ENCODE measurements around the gene FAM98B. TPM values are rescaled to one million over a fixed set of nuclear protein-coding genes. Genes with fewer than 3 reads are reported as not detected.

FAM98B gene
- polyA plus RNA-seq, 3 donors: 3.3 to 14.2 (median 7.9) TPM

- WGBS, 3 donors: 78 to 96% (median 84%) methylated on average over 1 of the region's 1 CpG
- no peak overlapping the region for H3K27ac ChIP-seq (ENCODE audit: low read depth, low read length)
These were observed 76.2 kb downstream of the FAM98B start for GRCh38 chr15:38530113-38530512.

- 73 to 81% (median 73%) methylated on average over 4 of the region's 4 CpGs for WGBS, 3 donors
- H3K27ac ChIP-seq (ENCODE audit: low read depth, low read length): no peak overlapping the region
These were observed 77.6 kb downstream of the FAM98B start for GRCh38 chr15:38531509-38531908.

- H3K27ac ChIP-seq (ENCODE audit: low read depth, low read length): no peak overlapping the region
- 85 to 93% (median 92%) methylated on average over 3 of the region's 3 CpGs for WGBS, 3 donors
These were observed 78.8 kb downstream of the FAM98B start for GRCh38 chr15:38532728-38533127.

- 77 to 85% (median 81%) methylated on average over 6 of the region's 6 CpGs for WGBS, 3 donors
- H3K27ac ChIP-seq (ENCODE audit: low read depth, low read length): no peak overlapping the region
These were observed 79.5 kb downstream of the FAM98B start for GRCh38 chr15:38533416-38533915.

- H3K27ac ChIP-seq (ENCODE audit: low read depth, low read length): no peak overlapping the region
These were observed 80.0 kb downstream of the FAM98B start for GRCh38 chr15:38533926-38534325.

GRCh38 chr15:38534691-38535090, 80.8 kb downstream of the FAM98B start:
- WGBS, 3 donors: 82 to 86% (median 86%) methylated on average over 3 of the region's 3 CpGs
- H3K27ac ChIP-seq (ENCODE audit: low read depth, low read length): no peak overlapping the region

- 53 to 86% (median 69%) methylated on average over 8 of the region's 8 CpGs for WGBS, 3 donors
- no peak overlapping the region for H3K27ac ChIP-seq (ENCODE audit: low read depth, low read length)
These were observed 81.7 kb downstream of the FAM98B start for GRCh38 chr15:38535491-38536200.

GRCh38 chr15:38536201-38536676, 82.3 kb downstream of the FAM98B start:
- 56 to 58% (median 57%) methylated on average over 3 of the region's 3 CpGs for WGBS, 3 donors
- no peak overlapping the region for H3K27ac ChIP-seq (ENCODE audit: low read depth, low read length)

Other genes starting within 250 kb of the FAM98B start
- 10 to 100 TPM in 2 of 3 donors, 1 to 10 TPM in 1; 1.5 to 15.0 (median 10.9) TPM for gene SPRED1, start 201.3 kb upstream of the FAM98B start, polyA plus RNA-seq
- gene RASGRP1, start 110.7 kb downstream of the FAM98B start, polyA plus RNA-seq: under 1 TPM; 0.34 to 0.76 (median 0.40) TPM